ENCODE results near the gene DFFA.
"Not testable (repeated sequence)": the region's sequence is repeated elsewhere in the genome, so short reads cannot be mapped to it uniquely, and the experiment has no call there.

The DFFA gene

GRCh38 chr1:10425826-10426534, 46.3 kb downstream of the DFFA start:
- not testable (repeated sequence) for DNase-seq

- no peak for DNase-seq
Observed at GRCh38 chr1:10424651-10425050, 47.7 kb downstream of the DFFA start.

GRCh38 chr1:10424034-10424433, 48.3 kb downstream of the DFFA start:
- DNase-seq, result no peak

GRCh38 chr1:10421637-10422036, 50.7 kb downstream of the DFFA start:
- no peak for DNase-seq

- DNase-seq, result no peak
Observed at GRCh38 chr1:10419351-10419750, 53.0 kb downstream of the DFFA start.

GRCh38 chr1:10418741-10419140, 53.6 kb downstream of the DFFA start:
- not testable (repeated sequence) for DNase-seq

- DNase-seq, result not testable (repeated sequence)
Observed at GRCh38 chr1:10415967-10416366, 56.4 kb downstream of the DFFA start.

- DNase-seq, result no peak
Observed at GRCh38 chr1:10415211-10415930, 57.0 kb downstream of the DFFA start.

- DNase-seq, result no peak
Observed at GRCh38 chr1:10407201-10407600, 65.1 kb downstream of the DFFA start.

Data from activated gamma-delta T cell treated with Interleukin-2 at 50 U/mL for 16 hours (primary cell).